Stimulated activated CD4-positive, alpha-beta T cell treated with anti-CD3 and anti-CD28 coated beads, Interleukin-2, amount 100 ng/mL, for 24 hours (primary cell): ENCODE results near the gene NOM1.

Experiments
- DNase-seq, 2 donors: peaks; one replicate each; pipeline ENCODE4 v3.0.0-alpha.2; 2020

NOM1 gene

GRCh38 chr7:156985101-156985992 is 35.8 kb downstream of the NOM1 start:
- no peak for DNase-seq

GRCh38 chr7:156986378-156986777 is 36.9 kb downstream of the NOM1 start:
- DNase-seq = no peak

- DNase-seq = no peak
Observed at GRCh38 chr7:156988343-156989185, 39.1 kb downstream of the NOM1 start.

GRCh38 chr7:156989766-156990535 is 40.4 kb downstream of the NOM1 start:
- DNase-seq = no peak

GRCh38 chr7:156993021-156993924 is 43.8 kb downstream of the NOM1 start:
- DNase-seq = no peak

- no peak for DNase-seq
Observed at GRCh38 chr7:156993925-156994235, 44.4 kb downstream of the NOM1 start.

GRCh38 chr7:156994417-156994816 is 44.9 kb downstream of the NOM1 start:
- DNase-seq = no peak

GRCh38 chr7:156998988-156999957 is 49.8 kb downstream of the NOM1 start:
- DNase-seq = no peak

- DNase-seq = no peak
Observed at GRCh38 chr7:156999958-157000726, 50.6 kb downstream of the NOM1 start.

- DNase-seq = no peak
Observed at GRCh38 chr7:157000741-157001653, 51.5 kb downstream of the NOM1 start.

GRCh38 chr7:157001920-157002818 is 52.7 kb downstream of the NOM1 start:
- DNase-seq = no peak

- DNase-seq = no peak
Observed at GRCh38 chr7:157002819-157003421, 53.4 kb downstream of the NOM1 start.

GRCh38 chr7:157003445-157003755 is 53.9 kb downstream of the NOM1 start:
- no peak for DNase-seq

GRCh38 chr7:157003756-157004520 is 54.4 kb downstream of the NOM1 start:
- no peak for DNase-seq

- no peak for DNase-seq
Observed at GRCh38 chr7:157004521-157005455, 55.3 kb downstream of the NOM1 start.
